8988T (cell line): ENCODE results near the gene PCDHGA6.
"Not testable (repeated sequence)": the region's sequence is repeated elsewhere in the genome, so short reads cannot be mapped to it uniquely, and the experiment has no call there.

Experiments
- DNase-seq: peaks from one replicate; pipeline ENCODE4 v3.0.0; 2011

Gene PCDHGA6

DNA sequence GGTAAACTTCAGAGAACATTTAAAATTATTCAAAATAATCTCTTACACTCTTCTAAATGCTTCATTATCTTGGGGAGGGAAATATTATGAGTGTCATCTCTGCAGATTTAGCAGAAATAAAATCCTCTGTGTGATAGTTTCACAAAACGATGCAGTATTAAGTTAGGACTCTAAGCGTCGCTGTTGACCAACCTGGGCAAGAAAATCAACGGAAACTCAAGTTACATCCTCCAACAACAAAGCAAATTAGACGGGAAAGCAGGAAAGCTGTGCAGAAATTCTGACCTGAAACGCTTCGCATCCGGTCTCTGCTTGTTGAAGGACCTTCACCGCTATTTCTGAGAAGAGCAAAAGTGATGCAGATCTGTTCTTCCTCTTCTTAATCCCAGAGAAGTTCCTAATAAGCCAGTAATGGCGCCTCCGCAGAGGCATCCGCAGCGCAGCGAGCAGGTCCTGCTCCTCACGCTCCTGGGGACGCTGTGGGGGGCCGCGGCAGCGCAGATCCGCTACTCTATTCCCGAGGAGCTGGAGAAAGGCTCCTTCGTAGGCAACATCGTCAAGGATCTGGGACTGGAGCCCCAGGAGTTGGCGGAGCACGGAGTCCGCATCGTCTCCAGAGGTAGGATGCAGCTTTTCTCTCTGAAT lies at the start of gene PCDHGA6:
Gene PCDHGA6, plus strand, starts transcription at position 219 of the 645 bp plus-strand sequence. Its CDS starts 193 bp downstream, at position 412.
- DNase-seq = no peak

DNA sequence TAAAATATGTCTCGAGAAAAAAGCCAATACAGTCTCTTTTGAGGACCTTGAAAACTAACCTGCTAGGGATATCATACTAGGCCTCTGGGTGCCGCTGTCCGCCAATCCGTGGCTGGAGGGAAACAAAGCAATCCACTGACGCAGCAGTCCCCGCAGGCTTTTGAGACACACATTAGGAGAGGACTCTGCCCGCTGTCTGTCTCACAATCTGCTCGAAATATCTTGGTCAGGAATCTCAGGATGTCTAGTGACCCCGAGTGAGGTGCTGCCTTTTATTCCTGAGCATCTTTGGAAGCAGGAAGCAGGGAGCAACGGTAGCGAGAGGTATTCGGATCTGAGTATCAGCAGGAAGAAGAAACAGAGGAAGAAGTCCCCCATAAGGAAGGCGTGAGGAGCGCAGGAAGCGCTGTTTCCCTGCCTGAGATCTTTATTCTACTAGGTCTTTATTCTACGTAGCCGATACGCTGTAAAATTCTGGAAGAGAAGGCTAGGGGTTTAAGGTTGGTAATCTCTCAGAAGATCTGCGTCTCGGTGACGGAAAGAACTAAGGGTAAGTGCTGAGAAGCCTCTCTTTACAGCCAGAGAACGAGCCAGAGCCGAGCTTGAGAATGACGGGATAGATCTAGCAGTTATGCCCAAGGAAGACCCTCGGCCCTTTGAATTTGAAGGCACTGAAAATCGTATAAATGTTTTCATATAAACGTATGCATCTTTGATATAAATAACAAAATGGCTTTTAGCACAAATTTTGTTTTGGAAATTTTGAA lies 47.4 kb upstream of the PCDHGA6 start:
- DNase-seq = no peak

DNA sequence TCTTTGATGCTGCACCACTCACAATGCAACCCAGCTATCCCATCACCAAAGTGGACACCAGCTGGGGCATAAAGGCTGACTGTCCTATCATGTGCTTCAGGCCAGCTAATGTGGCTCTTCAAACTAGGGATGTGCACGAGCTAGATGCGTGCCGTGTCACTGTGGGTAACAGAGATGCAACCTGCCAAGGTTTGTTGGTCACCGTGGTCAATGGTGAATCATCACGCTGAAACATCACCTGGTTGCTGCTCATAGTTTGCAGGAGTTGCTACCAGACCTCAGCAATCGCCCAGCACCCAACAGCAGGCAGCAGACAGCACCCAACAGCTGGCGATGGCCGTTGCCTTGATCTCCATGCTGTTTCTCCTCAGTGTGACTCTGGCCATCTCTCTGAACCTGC lies 45.5 kb upstream of the PCDHGA6 start:
- no peak for DNase-seq

DNA sequence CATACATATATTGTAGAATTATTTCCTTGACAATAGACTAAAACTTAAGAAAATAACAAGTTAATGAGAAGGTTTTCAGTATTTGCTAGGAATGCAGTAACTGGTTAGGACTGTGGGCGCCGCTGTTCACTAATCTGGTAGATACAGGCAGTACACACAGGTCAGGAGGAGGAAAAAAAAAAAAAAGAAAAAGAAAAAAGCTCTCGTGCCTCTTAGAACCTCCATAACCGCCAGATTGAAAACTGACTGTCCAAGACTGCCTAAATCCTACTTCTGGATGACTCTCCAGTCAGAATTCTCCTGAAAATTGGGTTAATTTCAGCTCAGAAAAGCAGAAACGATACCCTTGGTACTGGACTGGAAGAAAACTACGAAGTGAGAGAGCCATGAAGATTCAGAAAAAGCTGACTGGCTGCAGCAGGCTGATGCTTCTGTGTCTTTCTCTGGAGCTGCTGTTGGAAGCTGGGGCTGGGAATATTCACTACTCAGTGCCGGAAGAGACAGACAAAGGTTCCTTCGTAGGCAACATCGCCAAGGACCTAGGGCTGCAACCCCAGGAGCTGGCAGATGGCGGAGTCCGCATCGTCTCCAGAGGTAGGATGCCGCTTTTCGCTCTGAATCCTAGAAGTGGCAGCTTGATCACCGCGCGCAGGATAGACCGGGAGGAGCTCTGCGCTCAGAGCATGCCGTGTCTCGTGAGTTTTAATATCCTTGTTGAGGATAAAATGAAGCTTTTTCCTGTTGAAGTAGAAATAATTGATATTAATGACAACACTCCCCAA lies 43.2 kb upstream of the PCDHGA6 start, which contains the start of gene PCDHGA1:
Gene PCDHGA1, plus strand, starts transcription at position 216 of the 782 bp plus-strand sequence.
- DNase-seq = no peak

DNA sequence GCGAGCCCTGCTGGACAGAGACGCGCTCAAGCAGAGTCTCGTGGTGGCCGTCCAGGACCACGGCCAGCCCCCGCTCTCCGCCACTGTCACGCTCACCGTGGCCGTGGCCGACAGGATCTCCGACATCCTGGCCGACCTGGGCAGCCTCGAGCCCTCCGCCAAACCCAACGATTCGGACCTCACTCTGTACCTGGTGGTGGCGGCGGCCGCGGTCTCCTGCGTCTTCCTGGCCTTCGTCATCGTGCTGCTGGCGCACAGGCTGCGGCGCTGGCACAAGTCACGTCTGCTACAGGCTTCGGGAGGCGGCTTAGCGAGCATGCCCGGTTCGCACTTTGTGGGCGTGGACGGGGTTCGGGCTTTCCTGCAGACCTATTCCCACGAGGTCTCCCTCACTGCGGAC lies 41.1 kb upstream of the PCDHGA6 start:
- not testable (repeated sequence) for DNase-seq

DNA sequence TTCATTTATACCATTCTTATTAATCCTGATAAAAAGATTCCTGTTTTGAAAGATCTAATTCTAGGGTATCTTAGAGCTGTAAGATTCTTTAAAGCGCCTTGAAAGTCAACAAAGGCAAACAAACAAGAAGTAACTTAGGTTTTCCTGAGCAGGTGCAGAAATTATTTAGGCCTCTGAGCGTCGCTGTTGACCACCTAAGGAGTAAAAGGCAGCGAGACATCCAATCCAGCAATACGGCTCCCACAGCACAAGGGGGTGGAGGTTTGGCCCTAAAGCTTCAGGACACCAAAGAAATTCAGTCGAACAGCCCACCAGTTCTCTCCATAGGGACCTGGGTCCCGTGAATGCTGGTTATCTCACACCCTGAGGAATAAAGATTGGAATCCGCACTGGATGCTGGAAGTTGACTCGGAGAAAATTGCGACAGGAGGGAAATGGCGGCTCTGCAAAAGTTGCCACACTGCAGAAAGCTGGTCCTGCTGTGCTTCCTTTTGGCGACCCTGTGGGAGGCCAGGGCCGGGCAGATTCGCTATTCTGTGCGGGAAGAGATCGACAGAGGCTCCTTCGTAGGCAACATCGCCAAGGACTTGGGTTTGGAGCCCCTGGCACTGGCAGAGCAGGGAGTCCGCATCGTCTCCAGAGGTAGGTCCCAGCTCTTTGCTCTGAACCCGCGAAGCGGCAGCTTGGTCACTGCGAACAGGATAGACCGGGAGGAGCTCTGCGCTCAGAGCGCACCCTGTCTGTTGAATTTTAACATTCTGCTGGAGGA lies 35.0 kb upstream of the PCDHGA6 start, which contains the start of gene PCDHGA2:
Gene PCDHGA2, plus strand, starts transcription at position 223 of the 769 bp plus-strand sequence.
- DNase-seq = no peak

DNA sequence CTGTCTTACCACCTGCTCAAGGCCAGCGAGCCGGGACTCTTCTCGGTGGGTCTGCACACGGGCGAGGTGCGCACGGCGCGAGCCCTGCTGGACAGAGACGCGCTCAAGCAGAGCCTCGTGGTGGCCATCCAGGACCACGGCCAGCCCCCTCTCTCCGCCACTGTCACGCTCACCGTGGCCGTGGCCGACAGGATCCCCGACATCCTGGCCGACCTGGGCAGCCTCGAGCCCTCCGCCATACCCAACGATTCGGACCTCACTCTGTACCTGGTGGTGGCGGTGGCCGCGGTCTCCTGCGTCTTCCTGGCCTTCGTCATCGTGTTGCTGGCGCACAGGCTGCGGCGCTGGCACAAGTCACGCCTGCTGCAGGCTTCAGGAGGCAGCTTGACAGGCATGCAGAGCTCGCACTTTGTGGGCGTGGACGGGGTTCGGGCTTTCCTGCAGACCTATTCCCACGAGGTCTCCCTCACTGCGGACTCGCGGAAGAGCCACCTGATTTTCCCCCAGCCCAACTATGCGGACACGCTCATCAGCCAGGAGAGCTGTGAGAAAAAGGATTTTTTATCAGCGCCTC lies 32.8 kb upstream of the PCDHGA6 start:
- DNase-seq = not testable (repeated sequence)

DNA sequence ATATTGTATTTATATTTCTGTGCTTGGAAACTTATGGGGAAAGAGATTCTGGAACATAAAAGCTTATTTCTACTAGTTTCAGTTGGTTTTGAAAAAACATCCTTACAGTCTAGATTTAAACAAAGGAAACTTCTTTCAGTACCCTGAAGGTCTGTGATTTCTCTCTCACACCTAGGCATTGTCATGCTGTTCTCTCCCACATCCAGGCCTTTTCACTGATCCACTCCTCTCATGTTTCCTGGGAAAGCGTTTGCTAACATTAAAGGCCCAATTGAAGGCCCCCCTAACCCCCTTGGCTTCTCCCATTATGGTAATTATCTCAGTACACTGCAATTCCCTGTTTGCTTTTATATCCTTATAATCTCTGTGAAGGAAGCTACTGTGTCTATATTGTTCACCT lies 30.9 kb upstream of the PCDHGA6 start:
- no peak for DNase-seq

DNA sequence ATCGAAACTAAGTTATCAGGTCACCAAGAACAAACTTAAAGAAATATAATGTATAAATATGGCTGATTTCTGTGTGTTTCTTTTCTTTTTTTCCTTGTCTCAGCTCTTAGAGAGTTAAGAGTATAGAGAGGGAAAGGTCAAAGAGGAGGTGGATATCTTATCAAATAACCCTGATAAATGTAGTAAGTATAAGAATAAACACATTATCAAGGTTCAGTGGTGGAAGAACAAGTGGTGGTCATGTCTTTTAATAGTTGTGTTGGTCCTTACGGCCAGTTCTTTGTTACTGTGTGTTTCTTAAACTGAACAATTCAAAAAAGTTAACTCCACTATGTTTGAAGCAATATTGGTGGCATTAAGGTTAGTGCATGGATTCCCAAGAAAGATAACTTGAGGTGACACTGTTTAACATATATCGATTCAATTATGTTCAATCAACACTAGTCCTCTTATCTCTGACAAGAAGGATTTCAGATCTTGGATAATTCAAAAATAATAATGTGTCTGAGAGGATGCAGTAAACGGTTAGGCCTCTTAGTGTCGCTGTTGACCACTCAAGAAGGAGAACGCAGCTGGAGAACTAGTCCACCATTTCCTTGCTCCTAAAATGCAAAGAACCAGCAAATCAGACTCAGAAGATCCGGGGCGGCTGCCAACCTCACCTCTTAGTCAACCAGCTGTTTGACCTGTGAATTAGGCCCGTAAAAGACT lies 30.3 kb upstream of the PCDHGA6 start, which contains the start of gene PCDHGA3:
Gene PCDHGA3, plus strand, starts transcription at position 588 of the 711 bp plus-strand sequence. CDS start 205 bp downstream, outside the sequence.
- DNase-seq = peak; percentile 49

DNA sequence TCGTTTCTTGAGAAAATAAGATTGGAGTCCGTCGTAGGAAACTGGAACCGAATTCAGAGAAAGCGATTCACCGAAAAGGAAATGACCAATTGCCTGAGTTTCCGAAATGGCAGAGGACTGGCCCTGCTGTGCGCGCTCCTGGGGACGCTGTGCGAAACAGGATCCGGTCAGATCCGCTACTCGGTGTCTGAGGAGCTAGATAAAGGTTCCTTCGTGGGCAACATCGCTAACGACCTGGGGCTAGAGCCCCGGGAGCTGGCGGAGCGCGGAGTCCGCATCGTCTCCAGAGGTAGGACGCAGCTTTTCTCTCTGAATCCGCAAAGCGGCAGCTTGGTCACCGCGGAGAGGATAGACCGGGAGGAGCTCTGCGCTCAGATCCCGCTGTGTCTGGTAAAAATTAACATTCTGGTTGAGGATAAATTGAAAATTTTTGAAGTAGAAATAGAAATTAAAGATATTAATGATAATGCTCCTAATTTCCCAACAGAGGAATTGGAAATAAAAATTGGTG lies 29.7 kb upstream of the PCDHGA6 start:
- no peak for DNase-seq

DNA sequence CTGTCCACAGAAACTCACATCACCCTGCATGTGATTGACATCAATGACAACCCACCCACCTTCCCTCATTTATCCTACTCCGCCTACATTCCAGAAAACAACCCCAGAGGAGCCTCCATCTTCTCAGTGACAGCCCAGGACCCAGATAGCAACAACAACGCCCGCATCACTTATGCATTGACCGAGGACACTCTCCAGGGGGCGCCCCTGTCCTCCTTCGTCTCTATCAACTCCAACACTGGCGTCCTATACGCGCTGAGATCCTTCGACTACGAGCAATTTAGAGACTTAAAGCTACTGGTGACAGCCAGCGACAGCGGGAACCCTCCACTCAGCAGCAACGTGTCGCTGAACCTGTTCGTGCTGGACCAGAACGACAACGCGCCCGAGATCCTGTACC lies 28.4 kb upstream of the PCDHGA6 start:
- no peak for DNase-seq

DNA sequence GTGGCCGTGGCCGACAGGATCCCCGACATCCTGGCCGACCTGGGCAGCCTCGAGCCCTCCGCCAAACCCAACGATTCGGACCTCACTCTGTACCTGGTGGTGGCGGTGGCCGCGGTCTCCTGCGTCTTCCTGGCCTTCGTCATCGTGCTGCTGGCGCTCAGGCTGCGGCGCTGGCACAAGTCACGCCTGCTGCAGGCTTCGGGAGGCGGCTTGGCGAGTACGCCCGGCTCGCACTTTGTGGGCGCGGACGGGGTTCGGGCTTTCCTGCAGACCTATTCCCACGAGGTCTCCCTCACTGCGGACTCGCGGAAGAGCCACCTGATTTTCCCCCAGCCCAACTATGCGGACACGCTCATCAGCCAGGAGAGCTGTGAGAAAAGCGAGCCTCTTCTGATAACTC lies 27.7 kb upstream of the PCDHGA6 start:
- DNase-seq = not testable (repeated sequence)

DNA sequence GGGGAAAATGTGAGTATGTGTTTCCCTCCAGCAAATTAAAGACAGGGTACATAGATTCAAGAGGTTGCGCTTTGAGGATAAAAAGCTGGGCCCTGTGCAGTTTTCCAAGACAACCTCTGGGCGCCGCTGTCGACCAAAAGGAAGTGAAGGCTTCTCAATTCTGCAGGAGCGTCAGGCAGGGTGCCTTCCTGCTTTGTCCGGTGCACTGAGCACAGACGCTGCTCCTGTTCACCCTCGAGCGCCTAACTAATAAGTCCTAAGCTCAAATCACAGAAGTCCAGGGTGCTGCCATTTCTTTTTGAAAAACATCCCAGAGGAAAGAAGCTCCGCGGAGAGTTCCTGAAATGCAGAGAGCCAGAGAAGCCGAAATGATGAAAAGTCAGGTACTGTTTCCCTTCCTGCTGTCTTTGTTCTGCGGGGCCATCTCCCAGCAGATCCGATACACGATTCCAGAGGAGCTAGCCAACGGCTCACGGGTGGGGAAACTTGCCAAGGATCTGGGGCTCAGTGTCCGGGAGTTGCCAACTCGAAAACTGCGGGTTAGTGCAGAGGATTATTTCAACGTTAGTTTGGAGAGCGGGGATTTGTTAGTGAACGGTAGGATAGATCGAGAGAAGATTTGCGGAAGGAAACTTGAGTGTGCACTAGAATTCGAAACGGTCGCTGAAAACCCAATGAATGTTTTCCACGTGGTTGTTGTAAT lies 23.6 kb upstream of the PCDHGA6 start, which contains the start of gene PCDHGB1:
Gene PCDHGB1, plus strand, starts transcription at position 183 of the 703 bp plus-strand sequence. Its CDS starts 162 bp downstream, at position 345.
- peak; percentile 77 for DNase-seq

DNA sequence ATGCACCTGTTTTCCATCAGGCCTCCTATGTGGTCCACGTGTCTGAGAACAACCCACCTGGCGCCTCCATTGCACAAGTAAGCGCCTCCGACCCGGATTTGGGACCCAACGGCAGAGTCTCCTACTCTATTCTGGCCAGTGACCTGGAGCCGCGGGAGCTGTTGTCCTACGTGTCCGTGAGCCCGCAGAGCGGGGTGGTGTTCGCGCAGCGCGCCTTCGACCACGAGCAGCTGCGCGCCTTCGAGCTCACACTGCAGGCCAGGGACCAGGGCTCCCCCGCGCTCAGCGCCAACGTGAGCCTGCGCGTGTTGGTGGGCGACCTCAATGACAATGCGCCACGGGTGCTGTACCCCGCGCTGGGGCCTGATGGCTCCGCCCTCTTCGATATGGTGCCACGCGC lies 22.1 kb upstream of the PCDHGA6 start:
- DNase-seq = no peak

DNA sequence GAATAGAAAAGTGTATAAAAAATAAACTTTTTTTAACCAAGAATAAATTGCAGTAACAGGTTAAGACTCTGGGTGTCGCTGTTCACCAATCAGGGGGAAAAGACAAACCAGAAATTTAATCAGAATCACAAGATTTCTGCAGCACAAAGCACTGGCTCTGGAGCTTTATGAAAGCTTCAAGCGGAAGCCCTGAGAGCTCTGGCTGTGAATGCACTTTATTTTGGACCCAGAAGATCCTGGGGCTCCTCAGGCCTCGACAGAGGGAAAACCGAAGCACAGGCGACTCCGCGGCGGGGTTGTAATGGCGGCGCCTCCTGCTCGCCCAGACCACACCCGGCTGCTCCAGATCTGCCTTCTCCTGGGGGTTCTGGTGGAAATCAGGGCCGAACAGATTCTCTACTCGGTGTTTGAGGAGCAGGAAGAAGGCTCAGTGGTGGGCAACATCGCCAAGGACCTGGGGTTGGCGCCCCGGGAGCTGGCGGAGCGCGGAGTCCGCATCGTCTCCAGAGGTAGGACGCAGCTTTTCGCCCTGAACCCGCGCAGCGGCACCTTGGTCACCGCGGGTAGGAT lies 18.7 kb upstream of the PCDHGA6 start, which contains the start of gene PCDHGA4:
Gene PCDHGA4, plus strand, starts transcription at position 122 of the 570 bp plus-strand sequence. Its CDS starts 87 bp downstream, at position 209.
- no peak for DNase-seq

DNA sequence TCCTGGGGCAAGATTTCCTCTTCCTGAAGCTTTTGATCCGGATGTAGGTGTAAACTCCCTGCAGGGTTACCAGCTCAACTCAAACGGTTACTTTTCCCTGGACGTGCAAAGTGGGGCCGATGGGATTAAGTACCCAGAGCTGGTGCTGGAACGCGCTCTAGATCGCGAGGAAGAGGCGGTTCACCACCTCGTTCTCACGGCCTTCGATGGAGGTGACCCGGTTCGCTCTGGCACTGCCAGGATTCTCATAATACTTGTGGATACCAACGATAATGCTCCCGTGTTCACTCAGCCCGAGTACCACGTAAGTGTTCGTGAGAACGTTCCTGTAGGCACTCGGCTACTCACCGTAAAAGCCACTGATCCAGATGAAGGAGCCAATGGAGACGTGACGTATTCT lies 18.1 kb upstream of the PCDHGA6 start:
- DNase-seq = no peak

DNA sequence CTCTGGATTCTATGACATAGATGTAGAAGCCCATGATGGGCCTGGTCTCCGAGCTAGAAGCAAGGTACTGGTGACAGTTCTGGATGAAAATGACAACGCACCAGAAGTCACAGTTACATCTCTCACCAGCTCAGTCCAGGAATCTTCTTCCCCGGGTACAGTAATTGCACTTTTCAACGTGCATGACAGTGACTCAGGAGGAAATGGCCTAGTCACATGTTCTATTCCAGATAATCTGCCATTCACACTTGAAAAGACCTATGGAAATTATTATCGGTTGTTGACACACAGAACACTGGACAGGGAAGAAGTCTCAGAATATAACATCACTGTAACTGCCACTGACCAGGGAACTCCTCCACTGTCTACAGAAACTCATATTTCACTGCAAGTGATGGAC lies 17.6 kb upstream of the PCDHGA6 start:
- DNase-seq = no peak

DNA sequence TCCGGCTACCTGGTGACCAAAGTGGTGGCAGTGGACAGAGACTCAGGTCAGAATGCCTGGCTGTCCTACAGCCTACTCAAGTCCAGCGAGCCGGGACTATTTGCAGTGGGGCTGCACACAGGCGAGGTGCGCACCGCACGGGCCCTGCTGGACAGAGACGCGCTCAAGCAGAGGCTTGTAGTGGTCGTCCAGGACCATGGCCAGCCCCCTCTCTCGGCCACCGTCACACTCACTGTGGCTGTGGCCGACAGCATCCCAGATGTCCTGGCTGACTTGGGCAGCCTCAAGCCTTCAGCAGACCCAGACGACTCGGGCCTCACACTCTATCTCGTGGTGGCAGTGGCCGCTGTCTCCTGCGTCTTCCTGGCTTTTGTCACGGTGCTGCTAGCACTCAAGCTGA lies 16.7 kb upstream of the PCDHGA6 start:
- DNase-seq = no peak

DNA sequence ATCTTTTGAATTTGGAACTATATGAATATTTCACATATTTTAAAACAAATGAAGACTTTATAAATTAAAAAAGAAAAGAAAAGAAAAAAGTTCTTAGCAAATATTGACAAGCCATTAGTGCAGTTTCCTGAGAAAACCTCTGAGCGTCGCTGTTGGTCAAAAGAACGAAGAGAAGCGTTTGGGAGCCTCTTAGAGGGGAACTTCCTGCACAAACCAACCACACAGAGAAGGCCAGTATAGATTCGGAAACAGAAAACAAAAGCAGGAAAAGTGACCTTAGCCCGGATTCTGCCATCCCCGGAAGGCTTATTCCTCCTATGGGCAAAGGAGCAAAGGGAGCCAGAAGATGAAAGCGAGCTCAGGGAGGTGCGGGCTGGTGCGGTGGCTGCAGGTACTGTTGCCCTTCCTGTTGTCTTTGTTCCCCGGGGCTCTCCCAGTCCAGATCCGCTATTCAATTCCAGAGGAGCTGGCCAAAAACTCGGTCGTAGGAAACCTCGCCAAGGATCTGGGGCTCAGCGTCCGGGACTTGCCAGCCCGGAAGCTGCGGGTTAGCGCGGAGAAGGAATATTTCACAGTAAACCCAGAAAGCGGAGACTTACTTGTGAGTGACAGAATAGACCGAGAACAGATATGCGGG lies 13.8 kb upstream of the PCDHGA6 start, which contains the start of gene PCDHGB2:
Gene PCDHGB2, plus strand, starts transcription at position 205 of the 637 bp plus-strand sequence. Its CDS starts 142 bp downstream, at position 347.
- peak; percentile 62 for DNase-seq
